OCI-LY7 (cell line): ENCODE data around the gene UBE2C.

Experiments
- CTCF ChIP-seq: fragments of 200-600 bp; sonication (generic); conservative IDR thresholded peaks from 2 replicates; pipeline ENCODE4 v1.5.1; 2014; ENCODE audit warnings: mild to moderate bottlenecking, antibody characterized with exemption, low read length, moderate library complexity, mixed read lengths
- EZH2phosphoT487 ChIP-seq: fragments of 200-600 bp; sonication (generic); IDR thresholded peaks from 2 replicates; pipeline ENCODE4 v1.6.1; 2018; ENCODE audit warnings: low read depth, borderline replicate concordance, mild to moderate bottlenecking, mixed run types, antibody characterized with exemption, low read length, moderate library complexity, mixed read lengths

- no peak for TF ChIP-seq CTCF
- TF ChIP-seq EZH2phosphoT487, result no peak
Observed at GRCh38 chr20:45836841-45837240, 24.4 kb downstream of the UBE2C start.
